Body of pancreas (tissue), 4 donors: ENCODE results near the gene HMGN2. TPM values are rescaled to one million over a fixed set of nuclear protein-coding genes. Genes with fewer than 3 reads are reported as not detected.

Source experiments
- ATAC-seq: fragments of 150-250 bp; one replicate; pipeline ENCODE4 v1.9.1; 2016
- DNase-seq, 4 donors: peaks; one replicate each; pipeline ENCODE4 v3.0.0-alpha.2; 2019
- H3K27ac ChIP-seq, 4 donors: fragments of 200-600 bp; sonication (generic); 1 replicate in 3 of 4; 2 replicates in 1 of 4; pipeline versions ENCODE4 v1.5.1 to v1.6.1; 2016 to 2019; ENCODE audit warnings: mild to moderate bottlenecking in 1 of 4, mixed read lengths in 1 of 4, moderate library complexity in 1 of 4
- H3K27me3 ChIP-seq, 2 donors: fragments of 200-600 bp; sonication (generic); one replicate each; pipeline ENCODE4 v1.6.0; 2016; ENCODE audit warnings: mild to moderate bottlenecking in 1 of 2
- H3K36me3 ChIP-seq, 2 donors: fragments of 200-600 bp; sonication (generic); replicated peaks in 1 of 2; 2 replicates each; pipeline ENCODE4 v1.5.1; 2016; ENCODE audit warnings: low read depth in 2 of 2; ENCODE audit not compliant: insufficient read depth in 1 of 2
- H3K4me1 ChIP-seq: fragments of 200-600 bp; sonication (generic); one replicate; pipeline ENCODE4 v1.6.0; 2016
- H3K4me3 ChIP-seq, 2 donors: fragments of 200-600 bp; sonication (generic); 1 replicate in 1 of 2; 2 replicates in 1 of 2; pipeline ENCODE4 v1.5.1; 2016 to 2019
- H3K9me3 ChIP-seq, 3 donors: fragments of 200-600 bp; sonication (generic); 1 replicate in 2 of 3; 2 replicates in 1 of 3; pipeline ENCODE4 v1.5.1; 2016
- CTCF ChIP-seq, 7 experiments: fragments of 450-650 bp in 4 of 7; fragments of 200-600 bp in 3 of 7; sonication (generic) in 3 of 7; IDR thresholded peaks; one replicate each; pipeline ENCODE4 v1.5.1; 2016 to 2019; ENCODE audit warnings: antibody characterized with exemption in 7 of 7
- POLR2A ChIP-seq, 3 donors: fragments of 450-650 bp; IDR thresholded peaks; one replicate each; pipeline ENCODE4 v1.6.1; 2016; ENCODE audit warnings: antibody characterized with exemption in 3 of 3, mild to moderate bottlenecking in 2 of 3
- WGBS, 2 donors: methylation state at CpG; one replicate each; pipeline ENCODE4 v1.1.5; 2017; 5-methylcytosine and 5-hydroxymethylcytosine counted together
- intact Hi-C: fragments of 100-400 bp; cut with DNase I; formaldehyde crosslinking; loops from one replicate; pipeline ENCODE4 v1.15.1; 2023
- total RNA-seq, 2 donors: library from RNA; depleted of rRNA; stranded (reverse); fragments of >200 nt; gene quantifications; one replicate each; pipeline ENCODE4 v1.1.0, GENCODE V29; 2016

HMGN2 gene
- total RNA-seq, 2 donors from 2014 or later, result 75.8 to 120 TPM

- peaks cover 0 to 23% of the 10 kb centered on the region in 2 donors for H3K36me3 ChIP-seq
- intact Hi-C loops, result no loop called here
- H3K4me1 ChIP-seq, result no peaks in the 10 kb centered on the region
- ATAC-seq (no peak), DNase-seq (no peak)
- 91 to 95% methylated on average over 5 of the region's 5 CpGs for WGBS, 2 donors
- H3K4me3 ChIP-seq, result no peak overlapping the region
- no peaks in the 10 kb centered on the region for H3K27me3 ChIP-seq
- TF ChIP-seq POLR2A (IDR thresholded peaks at IDR 0.05), result no peak
- H3K27ac ChIP-seq, result no peak overlapping the region
- H3K9me3 ChIP-seq, result no peaks in the 10 kb centered on the region
These were observed 19.6 kb upstream of the HMGN2 start for GRCh38 chr1:26452459-26453183.

- TF ChIP-seq CTCF (IDR thresholded peaks at IDR 0.05), result no peak
- TF ChIP-seq POLR2A (IDR thresholded peaks at IDR 0.05), result no peak
- Histone ChIP-seq H3K27ac (no peak overlapping the region), H3K9me3 (no peaks in the 10 kb centered on the region), H3K4me3 (no peak overlapping the region), H3K27me3 (no peaks in the 10 kb centered on the region), H3K36me3 (peaks cover 0 to 9% of the 10 kb centered on the region in 2 donors), H3K4me1 (no peaks in the 10 kb centered on the region)
- WGBS, 2 donors, result 92 to 100% methylated on average over 1 of the region's 1 CpG
- DNase-seq, result no peak
- ATAC-seq, result no peak
- intact Hi-C loops, result no loop called here
These were observed 13.1 kb upstream of the HMGN2 start for GRCh38 chr1:26459148-26459547.

GRCh38 chr1:26459573-26460031 lies 12.6 kb upstream of the HMGN2 start:
- H3K4me1 ChIP-seq, result no peaks in the 10 kb centered on the region
- H3K36me3 ChIP-seq, result peaks cover 0 to 11% of the 10 kb centered on the region in 2 donors
- intact Hi-C loops, result no loop called here
- 88% methylated on average over 3 of the region's 3 CpGs for WGBS, 2 donors
- no peak overlapping the region for H3K4me3 ChIP-seq
- DNase-seq, result no peak
- no peak overlapping the region for H3K27ac ChIP-seq
- no peak for TF ChIP-seq CTCF (IDR thresholded peaks at IDR 0.05)
- TF ChIP-seq POLR2A (IDR thresholded peaks at IDR 0.05), result no peak
- ATAC-seq, result no peak
- no peaks in the 10 kb centered on the region for H3K27me3 ChIP-seq
- H3K9me3 ChIP-seq, result no peaks in the 10 kb centered on the region

GRCh38 chr1:26468911-26469310 lies 3.3 kb upstream of the HMGN2 start:
- Histone ChIP-seq H3K4me1 (peaks cover 30% of the 10 kb centered on the region), H3K27me3 (no peaks in the 10 kb centered on the region), H3K9me3 (no peaks in the 10 kb centered on the region), H3K4me3 (no peak overlapping the region), H3K36me3 (peaks cover 0 to 2% of the 10 kb centered on the region in 2 donors), H3K27ac (no peak overlapping the region)
- 81 to 100% methylated on average over 1 to 10 of the region's 10 CpGs for WGBS, 2 donors
- intact Hi-C loops, result no loop called here
- TF ChIP-seq CTCF (IDR thresholded peaks at IDR 0.05), result no peak
- no peak for TF ChIP-seq POLR2A (IDR thresholded peaks at IDR 0.05)
- no peak for ATAC-seq
- peak in 3 of 4 donors; percentile 8 to 44 (median 39) for DNase-seq

GRCh38 chr1:26469558-26469957 lies 2.7 kb upstream of the HMGN2 start:
- H3K27ac ChIP-seq, result no peak overlapping the region
- no peaks in the 10 kb centered on the region for H3K36me3 ChIP-seq

More at GRCh38 chr1:26469558-26469957, 2.7 kb upstream of the HMGN2 start:
- 83 to 86% methylated on average over 5 of the region's 5 CpGs for WGBS, 2 donors
- H3K4me3 ChIP-seq, result no peak overlapping the region
- intact Hi-C loops, result no loop called here
- no peak for DNase-seq
- TF ChIP-seq POLR2A (IDR thresholded peaks at IDR 0.05), result no peak
- no peak for TF ChIP-seq CTCF (IDR thresholded peaks at IDR 0.05)
- no peaks in the 10 kb centered on the region for H3K27me3 ChIP-seq
- no peaks in the 10 kb centered on the region for H3K9me3 ChIP-seq
- peaks cover 36% of the 10 kb centered on the region for H3K4me1 ChIP-seq
- ATAC-seq, result no peak
